ENCODE measurements around the gene ANO9. TPM values are rescaled to one million over a fixed set of nuclear protein-coding genes. Genes with fewer than 3 reads are reported as not detected.
"Not testable (repeated sequence)": the region's sequence is repeated elsewhere in the genome, so short reads cannot be mapped to it uniquely, and the experiment has no call there.

The ANO9 gene
- total RNA-seq, 2 donors from 2014 or later: 8.4 to 9.1 TPM

- no peaks in the 10 kb centered on the region for H3K4me1 ChIP-seq (replicated peaks)
- H3K36me3 ChIP-seq: no peaks in the 10 kb centered on the region
- TF ChIP-seq POLR2A (IDR thresholded peaks at IDR 0.05) (no peak), CTCF (IDR thresholded peaks at IDR 0.05) (no peak), POLR2AphosphoS5 (IDR thresholded peaks at IDR 0.05) (no peak)
- no peaks in the 10 kb centered on the region for H3K9me3 ChIP-seq
- no peak overlapping the region for H3K4me3 ChIP-seq
- H3K27ac ChIP-seq: no peak overlapping the region
- WGBS: 84% methylated on average over 23 of the region's 23 CpGs
- DNase-seq (ENCODE audit: low spot score): no peak
- intact Hi-C loops (cut with DNase I): no loop called here
- no peaks in the 10 kb centered on the region for H3K27me3 ChIP-seq (replicated peaks; ENCODE audit: insufficient read depth)
Observed at GRCh38 chr11:439315-440064, 2.3 kb downstream of the ANO9 start.

GRCh38 chr11:438101-438844, 3.5 kb downstream of the ANO9 start:
- H3K9me3 ChIP-seq: no peaks in the 10 kb centered on the region
- TF ChIP-seq POLR2A (IDR thresholded peaks at IDR 0.05) (no peak), CTCF (IDR thresholded peaks at IDR 0.05) (no peak), POLR2AphosphoS5 (IDR thresholded peaks at IDR 0.05) (no peak)
- no peaks in the 10 kb centered on the region for H3K36me3 ChIP-seq
- 82% methylated on average over 20 of the region's 21 CpGs for WGBS
- no peaks in the 10 kb centered on the region for H3K27me3 ChIP-seq (replicated peaks; ENCODE audit: insufficient read depth)
- H3K27ac ChIP-seq: no peak overlapping the region
- DNase-seq (ENCODE audit: low spot score): no peak
- intact Hi-C loops (cut with DNase I): no loop called here
- no peaks in the 10 kb centered on the region for H3K4me1 ChIP-seq (replicated peaks)
- no peak overlapping the region for H3K4me3 ChIP-seq

GRCh38 chr11:437228-437870, 4.5 kb downstream of the ANO9 start:
- H3K4me1 ChIP-seq (replicated peaks): no peaks in the 10 kb centered on the region
- WGBS: 89% methylated on average over 17 of the region's 17 CpGs
- H3K27me3 ChIP-seq (replicated peaks; ENCODE audit: insufficient read depth): no peaks in the 10 kb centered on the region
- no peaks in the 10 kb centered on the region for H3K36me3 ChIP-seq
- TF ChIP-seq POLR2A (IDR thresholded peaks at IDR 0.05) (no peak), CTCF (IDR thresholded peaks at IDR 0.05) (no peak), POLR2AphosphoS5 (IDR thresholded peaks at IDR 0.05) (no peak)
- H3K27ac ChIP-seq: no peak overlapping the region
- intact Hi-C loops (cut with DNase I): no loop called here
- H3K9me3 ChIP-seq: no peaks in the 10 kb centered on the region
- DNase-seq (ENCODE audit: low spot score): no peak
- H3K4me3 ChIP-seq: no peak overlapping the region

- H3K27me3 ChIP-seq (replicated peaks; ENCODE audit: insufficient read depth); H3K4me1 ChIP-seq (replicated peaks); H3K9me3 ChIP-seq; H3K36me3 ChIP-seq; intact Hi-C loops (cut with DNase I); H3K27ac ChIP-seq; DNase-seq (ENCODE audit: low spot score); H3K4me3 ChIP-seq: not testable (repeated sequence)
- WGBS: 95% methylated on average over 1 of the region's 1 CpG
Observed at GRCh38 chr11:434999-435740, 6.6 kb downstream of the ANO9 start.

- Histone ChIP-seq H3K9me3 (no peaks in the 10 kb centered on the region), H3K4me3 (no peak overlapping the region), H3K4me1 (replicated peaks) (no peaks in the 10 kb centered on the region), H3K27ac (no peak overlapping the region), H3K36me3 (no peaks in the 10 kb centered on the region), H3K27me3 (replicated peaks; ENCODE audit: insufficient read depth) (no peaks in the 10 kb centered on the region)
- WGBS: 86% methylated on average over 15 of the region's 16 CpGs
- TF ChIP-seq CTCF (IDR thresholded peaks at IDR 0.05) (no peak), POLR2A (IDR thresholded peaks at IDR 0.05) (no peak), POLR2AphosphoS5 (IDR thresholded peaks at IDR 0.05) (no peak)
- DNase-seq (ENCODE audit: low spot score): no peak
- intact Hi-C loops (cut with DNase I): no loop called here
Observed at GRCh38 chr11:434496-434895, 7.3 kb downstream of the ANO9 start.
